AG08395 (cell line): ENCODE results near the gene MMP12.
"Not testable (repeated sequence)": the region's sequence is repeated elsewhere in the genome, so short reads cannot be mapped to it uniquely, and the experiment has no call there.

Source experiments
- DNase-seq: peaks from one replicate; pipeline ENCODE4 v3.0.0; 2012; ENCODE audit warnings: mixed read lengths, low spot score

Gene MMP12

GRCh38 chr11:102874852-102875251 is at the start of gene MMP12:
MMP12 (minus strand) TSS chr11:102874982; CDS start chr11:102874937, 45 bp downstream.
- no peak for DNase-seq

GRCh38 chr11:102921587-102922220 is 46.9 kb upstream of the MMP12 start:
- DNase-seq: no peak

- no peak for DNase-seq
These were observed 45.4 kb upstream of the MMP12 start for GRCh38 chr11:102920118-102920684.

- no peak for DNase-seq
These were observed 40.2 kb upstream of the MMP12 start for GRCh38 chr11:102915044-102915375.

- peak; percentile 67 for DNase-seq
These were observed 39.7 kb upstream of the MMP12 start for GRCh38 chr11:102914238-102915043.

- DNase-seq: no peak
These were observed 37.7 kb upstream of the MMP12 start for GRCh38 chr11:102912482-102912830.

- no peak for DNase-seq
These were observed 37.1 kb upstream of the MMP12 start for GRCh38 chr11:102911758-102912481.

GRCh38 chr11:102905848-102906247 is 31.1 kb upstream of the MMP12 start:
- DNase-seq: not testable (repeated sequence)

GRCh38 chr11:102903895-102904294 is 29.1 kb upstream of the MMP12 start:
- DNase-seq: not testable (repeated sequence)

GRCh38 chr11:102900346-102900745 is 25.6 kb upstream of the MMP12 start:
- DNase-seq: no peak

GRCh38 chr11:102891736-102892135 is 17.0 kb upstream of the MMP12 start:
- peak; percentile 51 for DNase-seq

GRCh38 chr11:102886999-102887398 is 12.2 kb upstream of the MMP12 start:
- DNase-seq: peak; percentile 25

GRCh38 chr11:102883141-102883540 is 8.4 kb upstream of the MMP12 start:
- peak; percentile 17 for DNase-seq

- DNase-seq: peak; percentile 79
These were observed 7.7 kb upstream of the MMP12 start for GRCh38 chr11:102882389-102883024.

- DNase-seq: no peak
These were observed 5.0 kb upstream of the MMP12 start for GRCh38 chr11:102879801-102880200.

GRCh38 chr11:102878595-102878994 is 3.8 kb upstream of the MMP12 start:
- no peak for DNase-seq

- DNase-seq: not testable (repeated sequence)
These were observed 5.3 kb downstream of the MMP12 start for GRCh38 chr11:102869354-102869964.

- DNase-seq: peak; percentile 37
These were observed 6.4 kb downstream of the MMP12 start for GRCh38 chr11:102868339-102868738.

GRCh38 chr11:102864724-102865123 is 10.1 kb downstream of the MMP12 start:
- DNase-seq: no peak

GRCh38 chr11:102853956-102854355 is 20.8 kb downstream of the MMP12 start:
- no peak for DNase-seq

- no peak for DNase-seq
These were observed 21.7 kb downstream of the MMP12 start for GRCh38 chr11:102853055-102853454.
